Fibroblast of skin of left quadriceps (primary cell): ENCODE results near the gene MED1.
"Not testable (repeated sequence)": the region's sequence is repeated elsewhere in the genome, so short reads cannot be mapped to it uniquely, and the experiment has no call there.

Experiments
- DNase-seq, 2 experiments: peaks; one replicate each; pipeline ENCODE4 v3.0.0-alpha.2; 2013; ENCODE audit warnings: low read depth in 2 of 2

The MED1 gene

DNA sequence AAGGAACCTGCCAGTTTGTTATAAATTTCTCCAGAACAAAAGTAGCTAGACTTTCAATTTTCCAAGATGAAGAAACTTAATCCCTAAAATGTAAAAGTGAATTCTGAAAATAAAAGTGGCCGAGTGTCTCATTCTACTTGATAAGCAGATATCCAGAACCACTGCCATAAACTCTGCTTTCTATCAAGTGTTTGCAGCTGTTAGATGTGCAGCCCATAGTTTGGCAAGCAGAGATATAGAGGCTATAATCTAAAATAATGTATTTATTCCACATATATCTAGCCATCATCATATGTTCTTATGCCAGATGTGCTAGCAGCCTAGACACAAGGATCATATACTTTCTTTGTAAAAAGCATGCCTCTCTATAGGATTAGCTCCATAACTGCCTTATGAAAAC is 34.9 kb downstream of the MED1 start:
- no peak for DNase-seq

DNA sequence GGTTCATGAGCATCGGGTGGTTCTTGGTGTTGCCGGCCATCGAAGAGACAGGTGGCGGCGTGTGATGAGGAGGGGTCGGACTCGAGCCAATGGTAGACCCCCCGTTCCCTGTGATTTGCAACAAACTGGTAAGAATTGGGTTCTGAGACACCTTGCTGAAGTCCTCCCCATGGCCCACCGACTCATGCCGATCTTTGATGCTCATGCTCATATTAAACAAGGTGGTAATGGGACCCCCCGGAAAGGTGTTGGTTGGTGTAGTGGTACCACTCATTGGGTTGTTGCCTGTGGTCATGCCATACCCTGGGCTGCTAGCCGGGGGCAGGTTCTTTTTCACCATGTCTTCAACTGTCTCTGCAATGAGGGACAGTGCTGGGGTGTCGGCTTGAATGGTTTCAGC is 40.8 kb downstream of the MED1 start:
- no peak for DNase-seq

DNA sequence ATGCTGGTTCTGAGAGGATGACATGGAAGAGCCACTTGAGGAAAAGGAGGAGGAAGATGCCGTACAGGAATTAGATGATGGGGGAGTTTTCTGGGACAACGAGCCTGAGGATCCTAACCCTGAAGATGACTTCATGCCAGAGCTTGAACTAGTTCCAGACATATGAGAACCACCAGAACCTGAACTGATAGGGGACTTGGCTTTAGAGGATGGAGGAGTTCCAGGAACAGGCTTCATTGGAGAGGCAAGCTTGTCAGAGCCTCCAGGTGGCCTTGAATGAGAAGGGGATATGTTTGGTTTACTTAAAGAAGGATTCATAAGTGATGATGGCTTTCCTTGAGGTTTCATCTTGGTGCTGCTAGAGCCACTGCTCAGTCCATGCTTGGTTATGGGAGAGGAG is 42.7 kb downstream of the MED1 start:
- no peak for DNase-seq

DNA sequence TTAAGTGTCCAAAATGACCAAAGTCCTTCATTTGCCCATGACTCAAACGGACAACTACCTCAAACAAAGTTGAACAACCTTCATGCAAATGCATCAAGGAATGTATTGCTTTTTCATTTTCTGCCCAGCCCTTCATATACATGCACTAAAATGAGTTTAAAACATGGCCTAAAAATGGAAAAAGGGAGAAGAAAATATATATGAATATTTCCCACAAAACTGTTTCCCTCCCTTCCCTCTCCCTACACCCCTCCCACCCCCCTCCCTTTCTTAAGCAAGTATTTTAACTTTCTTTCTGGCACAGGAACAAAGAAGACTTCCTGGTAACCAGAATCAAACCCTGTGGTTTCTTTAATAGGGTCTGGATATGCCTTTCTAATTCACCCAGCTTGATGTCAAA is 44.1 kb downstream of the MED1 start:
- no peak for DNase-seq

DNA sequence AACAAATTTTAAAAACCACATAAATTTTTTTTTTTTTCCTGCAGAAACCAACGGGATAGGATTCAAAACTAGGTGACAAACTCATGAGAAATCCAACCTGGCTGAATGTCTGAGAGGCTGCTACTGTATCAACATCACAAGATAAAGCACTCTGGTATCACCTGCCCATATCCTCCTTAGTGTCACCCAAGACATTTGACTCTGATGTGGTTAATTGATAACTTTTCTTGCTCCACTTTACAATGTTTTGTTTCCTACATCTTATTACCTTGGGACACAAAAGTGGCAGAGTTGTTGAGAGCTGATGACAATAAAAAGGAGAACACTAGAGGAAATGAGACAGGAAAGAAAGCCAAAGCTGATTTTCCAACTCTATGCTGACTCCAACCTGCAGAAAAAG is 45.6 kb downstream of the MED1 start:
- DNase-seq: no peak

DNA sequence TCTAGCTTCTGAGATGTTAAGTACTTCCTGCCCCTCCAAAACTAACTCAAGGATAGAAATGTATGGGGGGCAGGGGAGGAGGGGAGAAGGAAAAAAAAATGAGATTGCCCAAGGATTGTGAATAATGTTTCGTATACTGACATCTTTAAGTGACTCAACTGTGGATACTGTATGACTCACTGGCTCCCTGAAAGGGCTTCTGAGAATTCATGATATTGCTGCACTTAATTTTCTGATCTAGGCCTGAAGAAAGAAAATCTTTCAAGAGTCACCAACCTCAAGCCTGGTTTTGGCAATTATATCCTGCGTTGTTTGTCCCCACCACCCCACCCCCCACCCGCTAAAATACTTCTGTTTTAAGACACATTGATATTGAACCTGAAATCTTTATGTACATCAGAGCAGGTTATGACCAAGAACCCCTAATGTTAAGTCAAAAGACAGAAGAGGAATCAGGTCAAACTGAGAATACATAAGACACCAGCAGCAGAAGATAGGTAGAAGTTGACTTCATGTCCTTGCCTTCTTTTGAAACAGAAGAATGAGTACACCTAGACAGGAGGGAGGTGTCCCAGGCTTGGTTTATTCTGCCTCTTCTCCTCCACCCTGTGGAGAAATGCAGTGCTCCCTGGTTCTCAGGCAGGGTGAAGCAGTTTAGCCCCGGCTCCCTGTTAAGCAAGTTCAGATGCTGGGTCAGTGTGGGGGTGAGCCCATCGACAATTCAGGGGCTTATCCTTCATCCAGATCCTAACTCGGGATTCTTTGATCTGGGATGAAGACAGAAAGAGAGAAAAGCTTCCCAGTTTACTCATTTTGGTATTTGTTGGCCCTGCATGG is 46.3 kb downstream of the MED1 start:
- peak; percentile 85 for DNase-seq

DNA sequence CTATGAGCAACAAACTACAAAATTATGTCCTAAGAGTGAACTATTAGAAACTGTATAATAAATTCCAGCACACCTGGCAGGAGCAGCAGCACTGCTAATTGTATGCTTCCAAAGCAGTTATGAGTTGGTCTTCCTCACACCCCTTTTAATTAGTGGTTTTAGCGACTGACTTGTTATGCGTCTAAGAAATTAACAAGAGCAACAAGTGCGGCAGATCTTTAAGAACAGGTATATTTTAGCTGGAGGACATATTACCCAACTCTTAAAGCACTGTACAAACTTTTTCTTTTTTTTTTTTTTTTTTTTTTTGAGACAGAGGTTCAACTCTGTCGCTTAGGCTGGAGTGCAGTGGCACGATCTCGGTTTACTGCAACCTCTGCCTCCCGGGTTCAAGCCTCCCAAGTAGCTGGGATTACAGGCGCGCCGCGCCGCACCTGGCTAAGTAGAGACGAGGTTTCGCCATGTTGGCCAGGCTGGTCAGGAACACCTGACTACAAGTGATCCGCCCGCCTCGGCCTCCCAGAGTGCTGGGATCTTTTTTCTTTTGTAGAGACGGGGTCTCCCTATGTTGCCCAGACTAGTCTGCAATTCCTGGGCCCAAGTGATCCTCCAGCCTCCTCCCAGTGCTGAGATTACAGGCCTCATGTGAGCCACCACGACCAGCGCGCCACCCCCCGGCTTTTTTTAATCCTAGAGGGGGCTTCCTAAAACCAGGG is 48.0 kb downstream of the MED1 start:
- DNase-seq: no peak

DNA sequence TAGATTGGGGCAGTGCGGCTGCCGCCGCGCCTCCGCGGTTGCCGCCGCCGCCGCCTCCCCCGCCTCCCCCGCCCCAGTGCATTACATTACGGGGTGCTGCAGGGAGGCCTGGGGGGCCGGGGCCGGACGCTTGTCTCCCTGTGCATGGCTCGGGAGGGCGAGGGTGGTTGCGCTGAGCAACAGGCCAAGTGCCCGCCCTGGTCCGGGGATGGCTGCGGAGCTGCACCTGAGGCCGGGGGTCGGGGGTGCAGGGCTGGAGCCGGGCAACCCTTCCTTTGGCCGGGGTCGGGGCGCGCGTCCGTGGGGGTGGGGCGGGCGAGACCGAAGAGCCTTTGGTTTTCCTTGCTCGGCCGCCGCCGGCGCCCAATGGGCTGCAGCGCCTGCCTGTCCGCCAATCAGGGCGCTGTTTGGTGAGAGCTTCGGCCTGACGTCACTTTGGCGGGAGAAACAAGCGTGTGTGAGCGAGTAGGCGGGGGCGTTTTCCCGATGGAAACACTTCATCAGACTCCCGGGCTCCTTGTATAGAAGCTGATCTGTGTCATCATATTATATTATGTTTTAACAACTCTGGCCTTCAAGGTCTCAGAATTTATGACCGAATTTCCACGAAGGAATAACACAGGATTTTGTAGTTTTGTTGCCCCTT is 48.7 kb downstream of the MED1 start:
- DNase-seq: peak; percentile 78

DNA sequence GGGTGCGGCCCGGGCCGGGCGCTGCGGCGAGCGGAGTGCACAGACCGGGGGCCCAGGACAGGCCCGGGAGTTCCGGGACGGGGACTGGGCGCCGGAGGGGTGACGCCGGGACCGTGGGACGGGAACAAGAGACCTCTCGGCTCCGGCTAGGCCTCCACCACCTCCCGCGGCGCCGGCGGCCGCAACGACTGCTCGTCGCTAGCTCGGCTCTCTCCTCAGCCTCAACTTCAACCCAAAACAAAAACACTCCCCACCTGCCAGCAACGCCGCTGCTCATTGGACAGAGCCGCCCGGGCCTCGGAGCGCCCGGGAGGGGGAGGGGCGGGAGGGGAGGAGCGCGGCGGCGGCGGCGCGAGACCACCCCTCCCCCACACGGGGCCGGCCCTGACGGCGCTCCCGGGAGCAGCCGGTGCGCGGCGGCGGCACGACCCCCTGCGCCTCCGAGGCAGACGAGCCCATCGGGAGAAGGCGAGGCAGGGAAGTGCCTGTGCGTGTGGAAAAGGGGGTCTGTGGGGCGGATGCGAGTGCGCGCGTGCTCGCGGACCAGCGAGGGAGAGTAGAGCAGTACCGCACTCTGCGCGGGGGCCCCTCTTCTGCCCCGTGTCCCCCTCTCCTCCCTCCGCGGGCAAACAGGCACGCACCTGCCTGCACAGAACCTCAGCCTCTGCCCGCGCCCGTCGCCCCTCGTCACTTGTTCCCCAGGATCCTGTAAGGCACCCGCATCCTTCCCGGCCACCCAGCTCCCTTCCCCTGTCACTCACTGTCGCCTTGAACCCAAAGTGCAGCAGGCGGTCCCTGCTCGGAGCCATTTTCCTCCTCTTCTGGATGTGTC is 49.4 kb downstream of the MED1 start, which contains the start of gene FBXL20:
TSS of gene FBXL20 (minus strand) at position 215 of the 832 bp plus-strand sequence. CDS start 224 bp downstream, outside the sequence.
- peak; percentile 77 to 81 for DNase-seq

DNA sequence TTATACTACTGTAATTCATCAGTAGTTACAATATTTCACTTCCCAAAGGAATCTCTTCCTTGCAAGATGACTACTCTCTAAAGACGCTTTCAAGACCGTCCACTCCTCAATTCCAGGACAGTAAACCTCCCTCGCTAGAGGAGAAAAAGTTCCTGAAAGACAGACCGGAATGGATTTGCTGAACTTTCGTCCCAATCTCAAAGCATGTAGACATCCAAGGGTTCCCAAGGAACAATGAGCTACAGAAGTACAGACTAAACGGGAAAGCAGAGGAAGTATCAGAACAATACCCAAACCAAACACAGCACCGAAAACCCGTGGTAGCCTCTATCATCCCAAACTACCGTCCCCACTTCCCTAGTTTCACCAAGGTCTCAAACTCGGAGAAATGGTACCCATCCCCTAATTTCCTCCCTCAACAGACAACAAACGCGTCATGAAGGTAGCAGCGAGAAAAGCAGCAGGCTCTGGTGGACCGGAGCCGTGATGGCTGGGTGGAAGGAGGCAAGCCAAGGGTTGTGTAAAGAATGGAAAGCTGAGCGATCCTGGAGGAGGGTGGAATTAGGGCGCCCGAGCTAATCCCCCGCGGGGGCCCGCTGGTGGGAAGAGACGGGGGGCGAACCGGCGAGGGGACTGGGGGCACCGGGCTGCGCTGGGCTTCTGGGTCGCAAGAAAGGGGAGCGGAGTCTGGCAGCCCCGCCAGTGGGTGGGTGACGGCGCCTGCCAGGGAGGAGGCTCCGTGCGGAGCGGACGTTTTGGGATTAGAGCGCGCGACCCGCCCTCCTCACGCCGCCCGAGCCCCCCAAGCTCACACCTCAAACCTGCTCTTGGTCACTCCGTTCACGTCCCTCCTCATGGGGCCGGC is 50.3 kb downstream of the MED1 start:
- DNase-seq: no peak

DNA sequence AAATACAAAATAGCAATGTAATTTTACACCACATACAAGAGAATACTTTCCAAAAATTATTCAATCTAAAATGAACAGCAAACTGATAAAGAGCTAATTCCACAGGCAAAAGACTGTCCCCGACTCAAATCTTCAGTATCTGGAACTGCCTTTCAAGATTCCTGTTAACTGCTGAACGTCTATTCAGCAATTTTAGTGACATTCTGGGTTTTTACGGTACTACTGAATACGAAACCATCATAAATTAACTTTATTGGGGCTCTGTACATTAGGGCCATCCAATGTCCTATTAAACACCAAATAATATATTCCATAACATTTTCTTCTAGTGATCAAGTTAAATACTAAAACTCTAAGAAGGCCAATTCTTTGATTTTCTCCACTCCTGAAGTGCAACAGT is 51.3 kb downstream of the MED1 start:
- DNase-seq: no peak

DNA sequence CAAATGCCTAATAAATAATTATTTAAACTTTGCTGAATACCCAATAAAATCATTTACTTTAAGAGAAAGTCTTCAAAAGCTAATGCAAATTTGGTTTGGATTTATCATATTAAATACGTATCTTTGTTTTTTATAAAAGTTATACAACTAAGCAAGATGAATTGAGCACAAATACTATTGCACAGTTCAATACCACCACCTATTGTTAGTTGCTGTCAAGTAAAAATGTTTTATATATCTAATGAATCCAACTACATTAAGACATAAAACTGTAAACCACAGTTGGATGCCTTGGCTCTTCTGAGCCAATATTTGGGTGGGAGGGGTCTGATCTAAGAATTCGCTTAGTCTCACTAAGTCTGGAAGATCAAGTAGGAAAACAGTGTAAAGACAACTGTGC is 57.3 kb downstream of the MED1 start:
- no peak for DNase-seq

DNA sequence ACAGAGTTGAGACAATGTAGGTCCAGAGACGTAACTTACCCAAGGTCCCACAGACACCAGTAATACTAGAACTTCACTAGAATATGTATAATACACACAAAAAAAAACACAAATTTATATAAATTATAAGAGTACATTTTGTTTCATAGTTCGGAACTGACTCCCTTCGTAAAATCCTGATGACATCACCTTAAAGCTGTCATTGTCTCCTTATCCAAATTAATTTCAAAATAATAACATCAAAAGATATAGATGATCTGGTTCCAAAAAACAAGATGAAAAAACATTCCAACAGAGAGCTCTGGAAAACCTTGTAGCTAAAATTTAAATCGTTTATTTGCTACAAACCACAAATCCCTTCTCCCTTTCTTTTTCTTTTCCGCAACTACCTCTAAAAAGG is 59.6 kb downstream of the MED1 start:
- no peak for DNase-seq

DNA sequence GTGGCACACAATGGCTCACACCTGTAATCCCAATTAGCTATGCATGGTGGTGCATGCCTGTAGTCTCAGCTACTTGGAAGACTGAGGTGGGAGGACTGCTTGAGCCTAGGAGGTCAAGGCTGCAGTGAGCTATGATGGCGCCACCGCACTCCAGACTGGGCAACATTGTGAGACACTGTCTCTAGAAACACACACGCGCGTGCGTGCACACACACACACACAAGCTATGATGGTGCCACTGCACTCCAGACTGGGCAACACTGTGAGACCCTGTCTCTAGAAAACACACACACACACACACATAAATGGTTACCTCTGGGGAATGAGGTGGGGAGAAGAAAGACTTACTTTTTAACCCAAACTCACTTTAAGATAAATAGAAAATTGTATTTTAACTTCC is 66.0 kb downstream of the MED1 start:
- no peak for DNase-seq

DNA sequence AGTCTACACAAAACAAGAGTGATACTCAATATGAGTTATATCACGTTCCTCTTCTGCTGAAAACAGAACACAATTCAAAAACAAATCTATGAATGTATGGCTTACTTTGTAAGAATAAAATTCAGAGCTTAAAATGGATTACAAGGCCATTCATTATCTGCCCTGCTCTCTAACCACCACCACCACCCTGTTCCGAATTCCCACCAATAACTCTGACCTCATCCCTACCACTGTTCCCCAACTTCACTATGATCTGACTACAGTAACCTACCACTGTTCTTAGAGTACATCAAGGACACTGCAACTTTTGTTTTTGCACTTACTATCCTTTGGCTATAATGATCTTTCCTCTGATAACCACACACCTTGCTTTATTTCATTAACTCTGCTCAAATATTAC is 70.9 kb downstream of the MED1 start:
- DNase-seq: no peak

DNA sequence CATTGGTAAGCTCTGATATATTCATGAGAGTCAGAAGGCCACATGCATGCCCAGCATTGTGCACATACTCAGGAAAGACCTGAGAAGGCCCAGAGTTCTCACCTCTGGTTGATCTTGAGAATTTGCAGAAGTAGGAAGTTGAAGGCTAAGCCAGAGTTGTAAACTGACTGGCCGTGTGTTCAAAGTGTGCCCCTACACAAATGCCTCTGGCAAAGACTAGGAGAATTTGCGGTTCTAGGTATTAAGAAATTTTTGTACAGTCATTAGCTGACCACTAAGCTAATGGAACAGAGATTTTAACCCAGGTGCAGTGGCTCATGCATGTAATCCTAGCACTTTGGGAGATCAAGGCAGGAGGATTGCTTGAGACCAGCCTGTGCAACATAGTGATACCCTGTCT is 74.6 kb downstream of the MED1 start:
- no peak for DNase-seq

DNA sequence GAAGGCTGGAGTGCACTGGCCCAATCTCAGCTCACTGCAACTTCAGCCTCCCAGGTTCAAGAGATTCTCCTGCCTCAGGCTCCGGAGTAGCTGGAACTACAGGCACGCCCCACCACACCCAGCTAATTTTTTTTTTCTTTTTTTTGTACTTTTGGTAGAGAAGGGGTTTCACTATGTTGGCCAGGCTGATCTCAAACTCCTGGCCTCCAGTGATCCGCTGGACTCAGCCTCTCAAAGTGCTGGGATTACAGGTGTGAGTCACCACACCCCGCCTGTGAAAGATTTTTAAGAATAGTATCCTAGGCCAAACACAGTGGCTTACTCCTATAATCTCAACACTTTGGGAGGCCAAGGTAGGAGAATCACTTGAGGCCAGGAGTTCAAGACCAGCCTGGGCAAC is 83.3 kb downstream of the MED1 start:
- DNase-seq: not testable (repeated sequence)

DNA sequence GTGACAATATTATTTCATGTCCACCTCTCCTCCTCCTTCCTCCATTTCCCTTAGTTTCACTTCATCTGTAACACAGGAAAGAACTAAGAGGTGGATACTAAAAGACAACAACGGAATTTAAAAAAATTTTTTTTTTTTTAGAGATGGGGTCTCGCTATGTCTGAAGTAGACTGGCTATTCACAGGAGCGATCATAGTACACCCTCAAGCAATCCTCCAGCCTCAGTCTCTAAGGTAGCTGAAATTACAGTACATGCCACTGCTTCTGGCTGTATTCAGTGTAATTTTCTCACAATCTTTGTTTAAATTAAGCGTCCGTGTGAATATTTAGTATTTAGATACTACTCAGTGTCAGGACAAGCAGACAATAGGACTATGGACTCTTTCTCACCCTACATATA is 85.2 kb downstream of the MED1 start:
- DNase-seq: no peak

DNA sequence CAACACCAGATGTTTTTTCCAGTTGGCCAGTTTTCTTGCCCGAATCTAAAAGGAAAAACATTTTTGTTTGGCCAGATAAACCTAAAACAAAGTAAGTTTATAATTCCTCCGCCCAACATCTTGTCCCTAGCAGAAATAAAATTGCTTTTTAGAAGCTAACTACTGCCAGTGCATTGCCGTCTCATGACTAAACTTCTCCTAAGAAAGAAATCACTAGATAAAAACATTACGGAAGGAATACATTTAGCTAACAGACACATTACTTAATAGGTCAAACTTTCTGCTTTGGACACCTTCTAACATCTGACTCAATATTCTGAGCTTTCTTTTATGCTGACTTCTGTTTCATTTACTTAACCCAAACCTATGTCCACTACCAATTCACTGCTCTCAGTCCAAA is 85.8 kb downstream of the MED1 start:
- DNase-seq: no peak

DNA sequence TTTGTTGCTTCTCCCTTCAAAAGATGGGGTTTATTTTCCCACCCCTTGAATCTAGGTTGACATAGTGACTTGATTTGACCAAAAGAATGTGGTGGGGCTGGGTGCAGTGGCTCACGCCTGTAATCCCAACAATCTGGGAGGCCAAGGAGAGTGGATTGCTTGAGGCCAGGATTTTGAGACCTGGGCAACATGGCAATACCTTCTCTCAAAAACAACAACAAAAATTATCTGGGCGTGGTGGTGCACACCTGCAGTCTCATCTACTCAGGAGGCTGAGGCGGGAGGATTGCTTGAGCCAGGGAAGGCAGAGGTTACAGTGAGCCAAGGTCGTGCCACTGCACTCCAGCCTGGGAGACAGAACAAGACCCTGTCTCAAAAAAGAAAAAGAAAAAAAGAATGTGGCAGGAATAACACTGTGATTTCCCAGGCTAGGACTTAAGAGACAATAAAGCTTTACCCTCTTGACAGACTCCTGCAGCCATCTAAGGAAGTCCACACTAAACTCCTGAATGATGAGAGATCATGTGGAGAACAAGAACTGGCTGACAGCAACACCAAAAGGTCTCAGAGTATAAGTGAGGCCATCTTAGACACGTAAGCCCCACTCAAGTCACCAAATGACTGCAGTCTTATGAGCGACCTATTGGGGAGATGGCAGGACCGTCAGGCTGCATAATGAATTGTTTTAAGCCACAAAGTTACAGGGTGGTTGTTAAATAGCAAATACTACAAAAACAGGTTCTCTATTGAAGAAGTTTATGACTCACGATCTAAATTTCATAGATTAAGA is 86.6 kb downstream of the MED1 start:
- no peak for DNase-seq
